H1 (cell line): ENCODE results near the gene IL1RAP.

Experiments
- HDAC2 ChIP-seq, 2 experiments: fragments of 300-600 bp in 1 of 2; sonication (generic) in 1 of 2; IDR thresholded peaks; 2 replicates each; pipeline ENCODE4 v1.6.1; 2011 to 2012; ENCODE audit warnings: low read depth in 2 of 2, low read length in 2 of 2, mild to moderate bottlenecking in 2 of 2, moderate library complexity in 2 of 2, borderline replicate concordance in 1 of 2, inconsistent platforms in 1 of 2
- TF ChIP-seq, protein P1 (sequence below), 3 experiments: IDR thresholded peaks; 1 replicate in 2 of 3; 2 replicates in 1 of 3; pipeline versions ENCODE4 v1.5.1 to v1.6.1; 2011; ENCODE audit warnings: low read length in 3 of 3, mild to moderate bottlenecking in 3 of 3, inconsistent platforms in 2 of 3, low read depth in 1 of 3, moderate library complexity in 1 of 3; ENCODE audit not compliant: insufficient read depth in 1 of 3; ENCODE audit errors: control extremely low read depth in 1 of 3

DNA sequence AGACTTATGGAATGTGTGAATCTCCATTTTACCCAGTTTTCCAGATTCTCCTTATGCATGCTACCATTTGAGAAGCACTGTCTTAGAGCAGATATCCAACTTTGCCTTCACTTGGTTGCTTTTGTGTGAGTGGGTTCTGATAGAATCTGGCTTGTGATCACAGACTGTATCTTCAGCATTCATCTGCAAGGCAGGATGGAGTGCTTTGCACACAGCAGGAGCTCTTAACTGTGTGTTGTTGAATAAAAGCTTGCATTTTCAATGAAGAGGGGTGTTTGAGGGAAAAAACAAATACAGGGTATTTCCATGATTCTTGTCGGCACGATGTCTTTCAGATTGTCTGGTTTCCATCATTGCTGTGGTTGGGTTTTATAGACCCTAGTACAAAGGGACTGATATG lies 24.4 kb downstream of the IL1RAP start:
- TF ChIP-seq, protein P1, sequence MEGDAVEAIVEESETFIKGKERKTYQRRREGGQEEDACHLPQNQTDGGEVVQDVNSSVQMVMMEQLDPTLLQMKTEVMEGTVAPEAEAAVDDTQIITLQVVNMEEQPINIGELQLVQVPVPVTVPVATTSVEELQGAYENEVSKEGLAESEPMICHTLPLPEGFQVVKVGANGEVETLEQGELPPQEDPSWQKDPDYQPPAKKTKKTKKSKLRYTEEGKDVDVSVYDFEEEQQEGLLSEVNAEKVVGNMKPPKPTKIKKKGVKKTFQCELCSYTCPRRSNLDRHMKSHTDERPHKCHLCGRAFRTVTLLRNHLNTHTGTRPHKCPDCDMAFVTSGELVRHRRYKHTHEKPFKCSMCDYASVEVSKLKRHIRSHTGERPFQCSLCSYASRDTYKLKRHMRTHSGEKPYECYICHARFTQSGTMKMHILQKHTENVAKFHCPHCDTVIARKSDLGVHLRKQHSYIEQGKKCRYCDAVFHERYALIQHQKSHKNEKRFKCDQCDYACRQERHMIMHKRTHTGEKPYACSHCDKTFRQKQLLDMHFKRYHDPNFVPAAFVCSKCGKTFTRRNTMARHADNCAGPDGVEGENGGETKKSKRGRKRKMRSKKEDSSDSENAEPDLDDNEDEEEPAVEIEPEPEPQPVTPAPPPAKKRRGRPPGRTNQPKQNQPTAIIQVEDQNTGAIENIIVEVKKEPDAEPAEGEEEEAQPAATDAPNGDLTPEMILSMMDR (IDR thresholded peaks at IDR 0.05; ENCODE audit: control extremely low read depth in 1 of 3, insufficient read depth in 1 of 3, low read depth in 1 of 3, low read length in 3 of 3), result no peak
- no peak for TF ChIP-seq HDAC2 (IDR thresholded peaks at IDR 0.05; ENCODE audit: borderline replicate concordance in 1 of 2, low read depth in 2 of 2, low read length in 2 of 2)
